Activated CD8-positive, alpha-beta memory T cell treated with anti-CD3 and anti-CD28 coated beads, Interleukin-2, amount 50 U/mL, for 1 hour (primary cell): Measurements from ENCODE around the gene TRIM26.
"Not testable (repeated sequence)": the region's sequence is repeated elsewhere in the genome, so short reads cannot be mapped to it uniquely, and the experiment has no call there.

Source experiments
- DNase-seq: peaks from one replicate; pipeline ENCODE4 v3.0.0-alpha.2; 2020; ENCODE audit errors: extremely low read depth

TRIM26 gene

GRCh38 chr6:30212865-30213666 lies at the start of gene TRIM26:
TRIM26 (minus strand) TSS chr6:30213406; CDS start chr6:30199103, 14,303 bp downstream.
- peak; percentile 90 for DNase-seq

- no peak for DNase-seq
Observed at GRCh38 chr6:30260036-30260504, 46.9 kb upstream of the TRIM26 start.

GRCh38 chr6:30259140-30260035 lies 46.2 kb upstream of the TRIM26 start:
- DNase-seq: peak; percentile 30

- DNase-seq: no peak
Observed at GRCh38 chr6:30258204-30258603, 45.0 kb upstream of the TRIM26 start.

GRCh38 chr6:30252417-30252816 lies 39.2 kb upstream of the TRIM26 start:
- DNase-seq: not testable (repeated sequence)

GRCh38 chr6:30244560-30244959 lies 31.4 kb upstream of the TRIM26 start:
- DNase-seq: no peak

- no peak for DNase-seq
Observed at GRCh38 chr6:30238178-30238795, 25.1 kb upstream of the TRIM26 start.

GRCh38 chr6:30234356-30234755 lies 21.1 kb upstream of the TRIM26 start:
- DNase-seq: no peak

- no peak for DNase-seq
Observed at GRCh38 chr6:30231067-30231466, 17.9 kb upstream of the TRIM26 start.

GRCh38 chr6:30227763-30228487 lies 14.7 kb upstream of the TRIM26 start:
- DNase-seq: no peak

- no peak for DNase-seq
Observed at GRCh38 chr6:30227242-30227722, 14.1 kb upstream of the TRIM26 start.

GRCh38 chr6:30223339-30223738 lies 10.1 kb upstream of the TRIM26 start:
- DNase-seq: no peak

GRCh38 chr6:30221956-30222355 lies 8.8 kb upstream of the TRIM26 start:
- not testable (repeated sequence) for DNase-seq

GRCh38 chr6:30221395-30221794 lies 8.2 kb upstream of the TRIM26 start:
- not testable (repeated sequence) for DNase-seq

GRCh38 chr6:30219244-30219643 lies 6.0 kb upstream of the TRIM26 start:
- DNase-seq: no peak

GRCh38 chr6:30216096-30216495 lies 2.9 kb upstream of the TRIM26 start:
- DNase-seq: no peak

GRCh38 chr6:30214657-30214982 lies 1.4 kb upstream of the TRIM26 start:
- no peak for DNase-seq

- no peak for DNase-seq
Observed at GRCh38 chr6:30213957-30214656, 901 bp upstream of the TRIM26 start.

- no peak for DNase-seq
Observed at GRCh38 chr6:30213667-30213956, 406 bp upstream of the TRIM26 start.

GRCh38 chr6:30211899-30212298 lies 1.3 kb downstream of the TRIM26 start:
- no peak for DNase-seq

GRCh38 chr6:30211306-30211705 lies 1.9 kb downstream of the TRIM26 start:
- DNase-seq: no peak
